ENCODE data around the gene ARAP3.

The ARAP3 gene

DNA sequence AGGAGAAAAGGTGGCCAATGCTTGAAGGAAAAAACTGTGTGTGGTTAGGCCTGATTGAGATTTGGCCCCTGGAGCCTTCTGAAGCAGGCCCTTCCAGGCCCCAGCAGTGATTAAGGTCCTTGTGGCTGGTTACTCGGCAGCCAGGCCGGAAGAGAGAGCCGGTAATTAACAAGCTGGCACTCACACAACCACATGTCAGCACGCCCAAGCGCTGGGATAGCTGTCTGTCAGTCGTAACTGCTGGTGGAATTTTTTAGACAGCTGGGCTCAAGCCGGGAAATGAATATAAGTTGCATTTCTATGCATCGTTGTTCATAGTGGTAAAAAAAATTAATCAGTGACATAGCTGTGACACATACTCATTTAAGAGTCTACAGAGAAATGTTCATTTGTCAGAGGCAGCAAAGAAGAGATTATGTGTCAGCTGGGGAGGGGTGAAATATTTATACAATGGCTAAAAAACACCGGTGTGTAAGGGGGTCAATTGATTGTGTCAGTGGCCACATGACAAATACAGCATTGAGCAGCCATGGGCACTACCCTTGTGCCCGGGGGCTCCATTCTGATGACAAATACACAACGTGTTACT lies 13.7 kb upstream of the ARAP3 start:
- Histone ChIP-seq H3K4me3 (ENCODE audit: low read depth, low read length) (no peak overlapping the region), H3K36me3 (replicated peaks) (no peaks in the 10 kb centered on the region), H3K27ac (no peak overlapping the region), H3K27me3 (replicated peaks) (peaks cover 6% of the 10 kb centered on the region)
- TF ChIP-seq CTCF (IDR thresholded peaks at IDR 0.05; ENCODE audit: low read depth, low read length, missing control alignments): no peak
- in situ Hi-C loops (cut with HindIII; ENCODE audit: low pct_ligation_motif_present, low sequenced_read_pairs): no loop called here
- no peak for DNase-seq

GRCh38 chr5:141694479-141694878 lies 12.4 kb upstream of the ARAP3 start:
- Histone ChIP-seq H3K27ac (no peak overlapping the region), H3K4me3 (ENCODE audit: low read depth, low read length) (no peak overlapping the region), H3K27me3 (replicated peaks) (peaks cover 3% of the 10 kb centered on the region), H3K36me3 (replicated peaks) (no peaks in the 10 kb centered on the region)
- in situ Hi-C loops (cut with HindIII; ENCODE audit: low pct_ligation_motif_present, low sequenced_read_pairs): no loop called here
- DNase-seq: no peak
- TF ChIP-seq CTCF (IDR thresholded peaks at IDR 0.05; ENCODE audit: low read depth, low read length, missing control alignments): no peak

- Histone ChIP-seq H3K27ac (no peak overlapping the region), H3K27me3 (replicated peaks) (peaks cover under 1% of the 10 kb centered on the region), H3K36me3 (replicated peaks) (no peaks in the 10 kb centered on the region), H3K4me3 (ENCODE audit: low read depth, low read length) (no peak overlapping the region)
- DNase-seq: no peak
- in situ Hi-C loops (cut with HindIII; ENCODE audit: low pct_ligation_motif_present, low sequenced_read_pairs): no loop called here
- TF ChIP-seq CTCF (IDR thresholded peaks at IDR 0.05; ENCODE audit: low read depth, low read length, missing control alignments): no peak
Observed at GRCh38 chr5:141692919-141693725, 11.1 kb upstream of the ARAP3 start.

- H3K36me3 ChIP-seq (replicated peaks): no peaks in the 10 kb centered on the region
- no peak for TF ChIP-seq CTCF (IDR thresholded peaks at IDR 0.05; ENCODE audit: low read depth, low read length, missing control alignments)
- no peak overlapping the region for H3K27ac ChIP-seq
- in situ Hi-C loops (cut with HindIII; ENCODE audit: low pct_ligation_motif_present, low sequenced_read_pairs): no loop called here
- peak overlapping the region; percentile 46 for H3K4me3 ChIP-seq (ENCODE audit: low read depth, low read length)
- no peaks in the 10 kb centered on the region for H3K27me3 ChIP-seq (replicated peaks)
- no peak for DNase-seq
Observed at GRCh38 chr5:141692533-141692888, 10.5 kb upstream of the ARAP3 start.

DNA sequence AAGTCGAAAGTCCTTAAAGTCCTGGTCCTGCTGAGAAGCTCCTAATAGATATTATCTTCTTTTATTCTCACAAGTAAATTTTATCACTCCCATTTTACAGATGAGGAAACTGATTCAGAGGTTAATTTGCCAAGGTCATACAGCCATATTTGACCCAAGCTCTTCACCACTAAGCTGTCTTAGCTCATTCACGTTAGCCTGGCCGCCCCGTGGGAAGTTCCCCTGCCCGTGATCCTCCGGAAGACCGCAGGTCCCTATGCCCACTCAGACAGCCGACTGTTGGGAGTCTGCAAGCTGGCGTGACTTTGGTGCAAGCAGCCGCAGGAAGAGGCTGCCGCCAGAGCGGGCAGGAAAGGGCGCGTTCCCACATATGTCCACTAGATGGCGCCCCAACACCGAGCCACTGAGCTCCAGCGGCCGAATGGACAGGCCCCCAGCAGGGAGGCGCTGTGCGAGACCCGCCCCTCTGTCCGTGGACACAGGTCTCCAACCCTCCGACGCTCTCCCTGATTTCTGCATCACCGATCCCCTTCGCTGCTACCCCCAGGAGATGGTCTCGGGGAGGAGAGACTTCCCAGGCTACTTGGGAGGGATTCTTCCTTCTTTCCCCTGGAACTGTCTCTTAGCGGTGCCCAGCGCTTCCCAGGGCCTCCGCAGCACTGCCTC lies 10.0 kb upstream of the ARAP3 start:
- no peaks in the 10 kb centered on the region for H3K27me3 ChIP-seq (replicated peaks)
- peak overlapping the region; percentile 46 for H3K4me3 ChIP-seq (ENCODE audit: low read depth, low read length)
- H3K36me3 ChIP-seq (replicated peaks): no peaks in the 10 kb centered on the region
- in situ Hi-C loops (cut with HindIII; ENCODE audit: low pct_ligation_motif_present, low sequenced_read_pairs): no loop called here
- no peak overlapping the region for H3K27ac ChIP-seq
- TF ChIP-seq CTCF (IDR thresholded peaks at IDR 0.05; ENCODE audit: low read depth, low read length, missing control alignments): peak; percentile 95
- DNase-seq: peak; percentile 71
